Measurements from ENCODE around the gene MROH9.

Gene MROH9

GRCh38 chr1:171113382-171113781 lies 178.0 kb downstream of the MROH9 start:
- no peaks in the 10 kb centered on the region; the same call in 1 of the 2 replicates for H3K27me3 ChIP-seq
- H3K4me3 ChIP-seq (ENCODE audit: low read depth, low read length) = no peak overlapping the region
- no peaks in the 10 kb centered on the region for H3K9me3 ChIP-seq
- no peak for DNase-seq
- H3K36me3 ChIP-seq = no peaks in the 10 kb centered on the region
- no peaks in the 10 kb centered on the region for H3K4me1 ChIP-seq
- TF ChIP-seq CTCF (IDR thresholded peaks at IDR 0.05; ENCODE audit: low read depth, low read length) = no peak
